BLaER1 treated with 17β-estradiol and CSF1 and Interleukin-3, amounts not matched to agents 10 nM and 100 nM (cell line): ENCODE measurements around the gene HS6ST3.

Source experiments
- H3K27ac ChIP-seq, 11 experiments: shearing (Covaris generic); formaldehyde crosslinking; 2 replicates each; pipeline ENCODE4 v1.8.1; 2022
- H3K27me3 ChIP-seq, 11 experiments: shearing (Covaris generic); formaldehyde crosslinking; 2 replicates each; pipeline ENCODE4 v1.8.1; 2022
- H3K36me3 ChIP-seq, 11 experiments: shearing (Covaris generic); formaldehyde crosslinking; 2 replicates each; pipeline ENCODE4 v1.8.1; 2022
- H3K4me1 ChIP-seq, 10 experiments: shearing (Covaris generic); formaldehyde crosslinking; 2 replicates each; pipeline ENCODE4 v1.8.1; 2022
- H3K4me2 ChIP-seq, 11 experiments: shearing (Covaris generic); formaldehyde crosslinking; 2 replicates each; pipeline ENCODE4 v1.8.1; 2022
- H3K4me3 ChIP-seq, 10 experiments: shearing (Covaris generic); formaldehyde crosslinking; 2 replicates each; pipeline ENCODE4 v1.8.1; 2022
- H3K9ac ChIP-seq, 11 experiments: shearing (Covaris generic); formaldehyde crosslinking; 2 replicates each; pipeline ENCODE4 v1.8.1; 2022
- H3K9me3 ChIP-seq, 11 experiments: shearing (Covaris generic); formaldehyde crosslinking; replicated peaks in 1 of 11; 2 replicates each; pipeline ENCODE4 v1.8.1; 2022
- H4K20me1 ChIP-seq, 11 experiments: shearing (Covaris generic); formaldehyde crosslinking; 2 replicates each; pipeline ENCODE4 v1.8.1; 2022
- Cebpa-rat ChIP-seq, 11 experiments: shearing (Covaris generic); IDR thresholded peaks; 2 replicates each; pipeline ENCODE4 v1.8.1; 2022

Gene HS6ST3

DNA sequence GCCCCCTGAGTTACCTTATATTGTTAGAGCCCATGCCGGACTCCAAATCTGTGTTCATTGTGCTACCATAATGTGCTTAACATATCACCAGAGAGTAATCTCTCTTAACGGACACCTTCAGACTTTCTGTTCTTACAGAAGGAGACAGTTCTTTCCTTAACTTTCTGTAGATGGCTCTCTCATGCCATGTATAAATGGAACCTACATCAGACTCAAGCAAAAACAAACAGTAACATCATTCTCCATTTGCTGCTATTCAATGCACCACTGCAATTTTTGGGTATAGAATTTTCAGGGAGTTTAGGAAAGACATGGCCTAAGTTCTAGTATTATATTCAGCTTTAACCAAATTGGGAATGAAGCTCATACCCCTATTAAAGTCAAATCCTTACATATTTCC lies 24.1 kb upstream of the HS6ST3 start:
- no peak for TF ChIP-seq Cebpa-rat (IDR thresholded peaks at IDR 0.05)
- Histone ChIP-seq H3K4me2 (no peak overlapping the region), H3K9ac (no peak overlapping the region), H3K27ac (no peak overlapping the region), H3K4me3 (no peak overlapping the region), H3K9me3 (0 out of 22 replicates have a peak, but pooled peaks cover 0 to 5% (median 0%) of the 10 kb centered on the region in 11 experiments), H4K20me1 (no peaks in the 10 kb centered on the region), H3K27me3 (no peaks in the 10 kb centered on the region), H3K36me3 (no peaks in the 10 kb centered on the region), H3K4me1 (no peaks in the 10 kb centered on the region)

DNA sequence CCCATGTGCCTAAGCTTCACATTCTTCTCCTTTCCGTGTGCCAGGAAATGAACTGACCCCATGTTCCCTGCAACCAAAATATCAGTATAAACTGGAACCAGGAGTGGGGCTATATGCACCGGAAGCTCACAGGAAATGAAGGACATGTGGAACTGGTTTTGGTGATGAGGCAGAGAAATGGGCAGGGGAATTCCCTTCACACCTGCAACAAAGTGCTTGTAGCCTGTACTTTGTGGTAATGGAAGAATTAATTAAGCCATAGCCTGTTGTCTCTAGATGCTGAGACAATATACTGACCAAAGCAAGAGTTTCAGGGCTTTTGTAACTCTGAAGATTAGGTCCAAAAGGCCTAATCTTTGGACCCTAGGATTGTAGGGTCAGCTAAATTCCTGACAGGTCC lies 21.2 kb upstream of the HS6ST3 start:
- Histone ChIP-seq H3K27me3 (no peaks in the 10 kb centered on the region), H3K36me3 (no peaks in the 10 kb centered on the region), H3K9me3 (0 out of 22 replicates have a peak, but pooled peaks cover 0 to 5% (median 0%) of the 10 kb centered on the region in 11 experiments), H4K20me1 (no peaks in the 10 kb centered on the region), H3K9ac (no peak overlapping the region), H3K4me1 (no peaks in the 10 kb centered on the region), H3K4me3 (no peak overlapping the region), H3K4me2 (no peak overlapping the region), H3K27ac (no peak overlapping the region)
- TF ChIP-seq Cebpa-rat (IDR thresholded peaks at IDR 0.05) = no peak

GRCh38 chr13:96071504-96071903 lies 18.4 kb upstream of the HS6ST3 start:
- H3K4me2 ChIP-seq = no peak overlapping the region
- H4K20me1 ChIP-seq = no peaks in the 10 kb centered on the region
- no peak for TF ChIP-seq Cebpa-rat (IDR thresholded peaks at IDR 0.05)
- no peaks in the 10 kb centered on the region for H3K27me3 ChIP-seq
- H3K9me3 ChIP-seq = 0 out of 22 replicates have a peak, but pooled peaks cover 0 to 5% (median 0%) of the 10 kb centered on the region in 11 experiments
- H3K27ac ChIP-seq = no peak overlapping the region
- H3K4me1 ChIP-seq = no peaks in the 10 kb centered on the region
- H3K9ac ChIP-seq = no peak overlapping the region
- no peaks in the 10 kb centered on the region for H3K36me3 ChIP-seq
- H3K4me3 ChIP-seq = no peak overlapping the region

DNA sequence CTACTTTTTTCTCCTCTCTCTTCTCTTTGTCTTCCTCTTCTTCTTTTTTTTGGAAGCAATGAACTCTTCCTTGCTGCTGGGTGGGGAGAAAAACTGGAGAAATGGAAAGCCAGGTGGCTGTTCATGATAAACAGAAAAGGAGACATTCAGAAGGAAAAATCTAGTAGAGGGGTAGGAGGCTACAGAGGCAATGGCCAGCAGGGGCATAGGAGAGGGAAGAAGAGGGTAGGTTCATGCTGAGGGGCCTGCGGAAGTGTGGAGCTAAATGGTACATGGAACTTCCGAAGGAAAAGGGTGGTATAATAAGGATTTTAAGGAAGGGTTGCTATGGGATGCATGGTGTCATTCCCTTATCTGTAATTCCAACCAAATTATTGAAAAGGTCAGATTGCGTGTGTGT lies 17.5 kb upstream of the HS6ST3 start:
- no peak for TF ChIP-seq Cebpa-rat (IDR thresholded peaks at IDR 0.05)
- H4K20me1 ChIP-seq = no peaks in the 10 kb centered on the region
- no peak overlapping the region for H3K4me2 ChIP-seq
- H3K27ac ChIP-seq = no peak overlapping the region
- 0 out of 22 replicates have a peak, but pooled peaks cover 0 to 5% (median 0%) of the 10 kb centered on the region in 11 experiments for H3K9me3 ChIP-seq
- H3K4me3 ChIP-seq = no peak overlapping the region
- H3K9ac ChIP-seq = no peak overlapping the region
- H3K36me3 ChIP-seq = no peaks in the 10 kb centered on the region
- no peaks in the 10 kb centered on the region for H3K27me3 ChIP-seq
- H3K4me1 ChIP-seq = no peaks in the 10 kb centered on the region

GRCh38 chr13:96075953-96076543 lies 13.9 kb upstream of the HS6ST3 start:
- no peak overlapping the region for H3K9ac ChIP-seq
- no peaks in the 10 kb centered on the region for H3K4me1 ChIP-seq
- H3K4me3 ChIP-seq = no peak overlapping the region
- H3K27me3 ChIP-seq = no peaks in the 10 kb centered on the region
- no peaks in the 10 kb centered on the region for H4K20me1 ChIP-seq
- H3K36me3 ChIP-seq = no peaks in the 10 kb centered on the region
- H3K4me2 ChIP-seq = no peak overlapping the region
- H3K9me3 ChIP-seq = no peaks in the 10 kb centered on the region
- no peak for TF ChIP-seq Cebpa-rat (IDR thresholded peaks at IDR 0.05)
- no peak overlapping the region for H3K27ac ChIP-seq

DNA sequence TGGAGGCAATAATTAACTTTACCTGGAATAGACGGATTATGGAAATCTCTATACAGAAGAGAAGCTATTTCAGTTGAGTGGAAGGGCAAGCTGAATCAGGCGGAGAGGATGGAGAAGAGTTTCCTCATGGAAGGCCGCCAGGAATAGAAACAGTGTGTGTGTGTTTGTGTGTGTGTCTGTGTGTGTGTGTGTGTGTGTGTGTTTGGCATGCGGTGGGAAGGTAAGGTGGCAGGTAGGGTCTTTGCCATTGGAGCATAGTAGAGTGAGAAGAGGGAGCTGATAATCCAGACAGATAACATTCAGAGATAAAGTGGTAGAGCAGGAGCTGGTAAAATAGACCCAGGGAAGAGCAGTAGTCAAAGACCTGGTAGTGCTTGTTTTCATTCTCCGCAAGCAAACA lies 9.2 kb upstream of the HS6ST3 start:
- no peaks in the 10 kb centered on the region for H3K27me3 ChIP-seq
- no peak overlapping the region for H3K9ac ChIP-seq
- no peak for TF ChIP-seq Cebpa-rat (IDR thresholded peaks at IDR 0.05)
- H3K4me3 ChIP-seq = no peak overlapping the region
- H3K4me2 ChIP-seq = no peak overlapping the region
- no peaks in the 10 kb centered on the region for H3K4me1 ChIP-seq
- no peaks in the 10 kb centered on the region for H4K20me1 ChIP-seq
- H3K9me3 ChIP-seq = no peaks in the 10 kb centered on the region
- H3K27ac ChIP-seq = no peak overlapping the region
- no peaks in the 10 kb centered on the region for H3K36me3 ChIP-seq

DNA sequence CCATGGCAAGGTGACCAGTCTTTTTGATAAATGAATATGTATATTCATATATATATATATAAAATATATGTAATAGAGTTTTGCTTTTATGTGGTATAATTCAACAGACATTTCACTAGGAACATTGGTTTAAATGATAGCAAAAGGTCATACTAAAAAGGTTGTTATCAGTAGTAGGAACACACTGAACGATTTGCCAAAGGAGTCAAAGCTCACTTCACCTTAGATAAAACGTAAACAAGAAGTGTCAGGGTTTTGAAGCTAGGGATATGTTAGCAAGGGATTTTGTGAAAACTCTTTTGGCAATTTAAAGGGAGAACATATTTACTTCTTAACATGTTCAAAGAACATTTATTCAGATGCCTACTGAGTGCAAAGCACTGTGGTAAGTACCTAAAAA lies 8.0 kb upstream of the HS6ST3 start:
- Histone ChIP-seq H3K4me3 (no peak overlapping the region), H3K9me3 (no peaks in the 10 kb centered on the region), H4K20me1 (no peaks in the 10 kb centered on the region), H3K27me3 (no peaks in the 10 kb centered on the region), H3K27ac (no peak overlapping the region), H3K36me3 (no peaks in the 10 kb centered on the region), H3K9ac (no peak overlapping the region), H3K4me1 (no peaks in the 10 kb centered on the region), H3K4me2 (no peak overlapping the region)
- no peak for TF ChIP-seq Cebpa-rat (IDR thresholded peaks at IDR 0.05)

- H4K20me1 ChIP-seq = no peaks in the 10 kb centered on the region
Observed at GRCh38 chr13:96082640-96083039, 7.3 kb upstream of the HS6ST3 start.

DNA sequence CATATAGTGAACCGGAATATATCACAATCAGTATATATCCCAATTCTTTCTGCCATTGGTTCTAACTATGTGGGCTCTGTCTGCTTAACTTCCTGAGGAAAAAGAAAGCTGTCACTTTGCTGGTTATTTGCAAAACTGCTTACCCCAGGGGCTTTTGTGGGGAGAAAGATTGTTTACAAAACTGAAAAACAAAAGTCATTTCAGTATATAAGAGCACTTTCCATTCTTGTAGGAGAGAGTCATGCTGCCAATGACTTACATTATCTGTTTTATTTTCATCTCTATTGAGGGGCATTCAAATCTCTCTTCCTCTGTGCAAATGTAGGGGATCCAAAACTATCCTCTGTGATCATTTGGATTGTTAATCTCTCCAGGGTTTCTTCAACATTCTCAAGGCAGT lies 3.2 kb upstream of the HS6ST3 start:
- TF ChIP-seq Cebpa-rat (IDR thresholded peaks at IDR 0.05) = no peak
- H3K36me3 ChIP-seq = no peaks in the 10 kb centered on the region

More at GRCh38 chr13:96082640-96083039, 7.3 kb upstream of the HS6ST3 start:
- Histone ChIP-seq H3K27me3 (no peaks in the 10 kb centered on the region), H3K4me1 (no peaks in the 10 kb centered on the region), H3K9ac (no peak overlapping the region), H3K4me2 (no peak overlapping the region), H3K4me3 (no peak overlapping the region), H3K9me3 (no peaks in the 10 kb centered on the region), H3K27ac (no peak overlapping the region), H3K36me3 (no peaks in the 10 kb centered on the region)
- TF ChIP-seq Cebpa-rat (IDR thresholded peaks at IDR 0.05) = no peak

DNA sequence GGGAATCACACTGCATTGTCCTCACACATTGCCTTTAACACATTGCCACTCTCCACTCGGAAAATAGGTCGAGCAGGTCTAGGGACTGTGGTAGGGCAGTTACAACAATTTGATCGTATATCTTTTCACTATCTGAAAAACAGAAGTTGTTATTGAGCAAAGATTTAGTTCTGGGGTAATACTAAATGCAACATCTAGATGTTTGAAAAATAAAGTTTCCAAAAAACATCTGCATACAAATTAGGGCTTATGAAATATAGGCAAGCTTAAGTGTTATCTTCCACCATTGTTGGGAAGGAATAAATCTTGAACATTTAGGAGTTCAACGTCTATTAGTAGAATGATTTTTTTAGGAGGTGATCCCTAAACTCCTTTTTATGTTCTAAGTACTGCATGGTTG lies 768 bp upstream of the HS6ST3 start:
- Histone ChIP-seq H3K27ac (no peak overlapping the region), H3K4me2 (no peak overlapping the region), H3K9ac (no peak overlapping the region), H3K4me1 (no peaks in the 10 kb centered on the region), H3K9me3 (peaks cover 19 to 26% (median 23%) of the 10 kb centered on the region in 11 experiments), H3K4me3 (no peak overlapping the region), H3K27me3 (no peaks in the 10 kb centered on the region), H4K20me1 (no peaks in the 10 kb centered on the region), H3K36me3 (no peaks in the 10 kb centered on the region)
- TF ChIP-seq Cebpa-rat (IDR thresholded peaks at IDR 0.05) = no peak

More for the DNA sequence above, 3.2 kb upstream of the HS6ST3 start:
- Histone ChIP-seq H3K4me2 (no peak overlapping the region), H3K4me1 (no peaks in the 10 kb centered on the region), H3K9me3 (peaks cover 17 to 24% (median 20%) of the 10 kb centered on the region in 11 experiments), H4K20me1 (no peaks in the 10 kb centered on the region), H3K27ac (no peak overlapping the region), H3K27me3 (no peaks in the 10 kb centered on the region), H3K9ac (no peak overlapping the region), H3K4me3 (no peak overlapping the region)
